RWPE1 (cell line): ENCODE measurements around the gene MAPK11.

ENCODE experiments used
- CTCF ChIA-PET: fragments of 350-600 bp; sonication (Branson Sonifier 250); formaldehyde crosslinking; extraction: SDS; loops from one replicate; lab custom pipeline; 2021; lab: Yijun Ruan, JAX
- POLR2A ChIA-PET: fragments of 400-600 bp; formaldehyde crosslinking; extraction: SDS; loops from one replicate; lab custom pipeline; 2020; ENCODE audit warnings: antibody characterized with exemption; ENCODE audit not compliant: low non-redundant PET; lab: Yijun Ruan, JAX
- DNase-seq: peaks from one replicate; pipeline ENCODE4 v3.0.0; 2012; ENCODE audit warnings: low spot score
- H3K27ac ChIP-seq: fragments of 450-650 bp; 2 replicates; pipeline ENCODE4 v1.5.1; 2017
- CTCF ChIP-seq: fragments of 450-650 bp; conservative IDR thresholded peaks from 2 replicates; pipeline ENCODE4 v1.5.1; 2017; ENCODE audit warnings: low read depth, mild to moderate bottlenecking

Gene MAPK11

GRCh38 chr22:50285568-50286229 lies 15.5 kb upstream of the MAPK11 start:
- ChIA-PET POLR2A (no interaction called here), CTCF (interaction anchor here (0.6 kb wide), 1 partner anchor 41 kb away, joined by 3 read pairs; no protein-coding TSS in a partner anchor)
- DNase-seq = no peak
- H3K27ac ChIP-seq = peak overlapping the region; percentile 100
- no peak for TF ChIP-seq CTCF

- POLR2A ChIA-PET = no interaction called here
- no peak for DNase-seq
- CTCF ChIA-PET = no interaction called here
- no peak for TF ChIP-seq CTCF
- peak overlapping the region; percentile 91 for H3K27ac ChIP-seq
Observed at GRCh38 chr22:50284479-50284878, 14.3 kb upstream of the MAPK11 start.

GRCh38 chr22:50283821-50284220 lies 13.6 kb upstream of the MAPK11 start:
- H3K27ac ChIP-seq = peak overlapping the region; percentile 91
- ChIA-PET CTCF (no interaction called here), POLR2A (no interaction called here)
- no peak for TF ChIP-seq CTCF
- no peak for DNase-seq

- ChIA-PET POLR2A (interaction anchor here (0.5 to 1.1 kb wide), 2 partner anchors 15 to 21 kb away, joined by 3 read pairs; no protein-coding TSS in a partner anchor), CTCF (interaction anchor here (0.8 to 1.1 kb wide), 3 partner anchors 23 to 45 kb away, joined by 3 to 4 read pairs (median 3); no protein-coding TSS in a partner anchor)
- H3K27ac ChIP-seq = peak overlapping the region; percentile 91
- no peak for TF ChIP-seq CTCF
- DNase-seq = peak; percentile 87
Observed at GRCh38 chr22:50282361-50283155, 12.4 kb upstream of the MAPK11 start.

- peak overlapping the region; percentile 91 for H3K27ac ChIP-seq
- TF ChIP-seq CTCF = no peak
- CTCF ChIA-PET = interaction anchor here (1.0 to 1.2 kb wide), 3 partner anchors 9 to 45 kb away, joined by 3 to 4 read pairs (median 3); no protein-coding TSS in a partner anchor
- DNase-seq = no peak
- POLR2A ChIA-PET = interaction anchor here (1.1 kb wide), 1 partner anchor 22 kb away, joined by 3 read pairs; no protein-coding TSS in a partner anchor
Observed at GRCh38 chr22:50281957-50282356, 11.8 kb upstream of the MAPK11 start.

GRCh38 chr22:50281384-50281760 lies 11.2 kb upstream of the MAPK11 start:
- no peak for DNase-seq
- ChIA-PET CTCF (interaction anchor here (1.0 to 1.2 kb wide), 2 partner anchors 9 to 25 kb away, joined by 3 to 4 read pairs; no protein-coding TSS in a partner anchor), POLR2A (no interaction called here)
- H3K27ac ChIP-seq = peak overlapping the region; percentile 91
- TF ChIP-seq CTCF = no peak
